Rectal smooth muscle tissue (tissue), 1 donor: ENCODE results near the gene CDHR3.

Source experiments
- H3K27ac ChIP-seq: one replicate; pipeline ENCODE4 v1.7.0; 2013; ENCODE audit warnings: low read depth, low read length, inconsistent platforms
- H3K27me3 ChIP-seq: one replicate; pipeline ENCODE4 v1.7.0; 2013; ENCODE audit warnings: low read length; ENCODE audit not compliant: control insufficient read depth, insufficient read depth
- H3K36me3 ChIP-seq: one replicate; pipeline ENCODE4 v1.7.0; 2013; ENCODE audit warnings: low read length; ENCODE audit not compliant: control insufficient read depth, insufficient read depth
- H3K4me1 ChIP-seq: one replicate; pipeline ENCODE4 v1.7.0; 2013; ENCODE audit warnings: low read length; ENCODE audit not compliant: control insufficient read depth, insufficient read depth
- H3K4me3 ChIP-seq: one replicate; pipeline ENCODE4 v1.7.0; 2013; ENCODE audit warnings: low read length
- H3K9ac ChIP-seq: one replicate; pipeline ENCODE4 v1.7.0; 2013; ENCODE audit warnings: low read length

The CDHR3 gene

DNA sequence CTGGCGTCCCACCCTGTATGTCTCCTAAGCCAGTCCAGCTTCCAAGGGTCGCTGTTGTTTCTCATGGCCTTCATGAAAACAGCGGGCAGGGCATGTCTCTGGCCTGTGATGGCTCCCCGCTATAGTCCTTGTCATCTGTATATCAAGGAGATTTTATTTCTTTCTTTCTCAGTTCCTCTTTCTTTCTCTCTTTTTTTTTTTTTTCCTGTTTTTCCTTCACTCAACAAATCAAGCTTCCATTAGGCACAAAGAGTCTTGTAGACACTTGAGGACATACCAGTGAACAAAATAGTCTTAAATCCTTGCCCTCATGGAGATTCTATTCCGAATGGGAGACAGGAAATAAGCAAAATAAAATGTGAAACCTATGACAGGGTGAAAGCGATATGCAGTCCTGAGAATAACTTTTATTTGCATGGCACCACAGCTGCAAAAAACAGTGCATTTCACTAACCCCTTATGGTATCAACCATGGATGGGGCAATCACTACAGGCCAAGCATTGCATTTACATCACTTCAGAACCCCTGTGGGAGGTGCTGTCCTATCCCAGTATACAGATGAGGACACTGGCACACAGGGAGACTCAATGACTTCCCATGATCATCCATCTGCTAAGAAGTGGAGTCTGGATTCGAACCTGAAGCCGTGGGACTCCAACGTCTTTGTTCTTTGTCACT lies 98.4 kb downstream of the CDHR3 start:
- H3K4me1 ChIP-seq = peaks cover 43% of the 10 kb centered on the region
- no peaks in the 10 kb centered on the region for H3K27me3 ChIP-seq
- H3K4me3 ChIP-seq = no peak overlapping the region
- H3K36me3 ChIP-seq = no peaks in the 10 kb centered on the region
- H3K27ac ChIP-seq = no peak overlapping the region
- no peak overlapping the region for H3K9ac ChIP-seq

- Histone ChIP-seq H3K9ac (no peak overlapping the region), H3K27me3 (no peaks in the 10 kb centered on the region), H3K4me3 (no peak overlapping the region), H3K4me1 (peaks cover 49% of the 10 kb centered on the region), H3K27ac (no peak overlapping the region), H3K36me3 (no peaks in the 10 kb centered on the region)
These were observed 98.9 kb downstream of the CDHR3 start for GRCh38 chr7:106062006-106062405.

GRCh38 chr7:106062521-106062931 lies 99.5 kb downstream of the CDHR3 start:
- Histone ChIP-seq H3K9ac (no peak overlapping the region), H3K36me3 (no peaks in the 10 kb centered on the region), H3K4me1 (peaks cover 48% of the 10 kb centered on the region), H3K4me3 (no peak overlapping the region), H3K27me3 (no peaks in the 10 kb centered on the region), H3K27ac (no peak overlapping the region)

GRCh38 chr7:106063024-106063423 lies 100.0 kb downstream of the CDHR3 start:
- no peaks in the 10 kb centered on the region for H3K36me3 ChIP-seq
- H3K9ac ChIP-seq = no peak overlapping the region
- no peak overlapping the region for H3K27ac ChIP-seq
- H3K27me3 ChIP-seq = no peaks in the 10 kb centered on the region
- no peak overlapping the region for H3K4me3 ChIP-seq
- peaks cover 44% of the 10 kb centered on the region for H3K4me1 ChIP-seq

DNA sequence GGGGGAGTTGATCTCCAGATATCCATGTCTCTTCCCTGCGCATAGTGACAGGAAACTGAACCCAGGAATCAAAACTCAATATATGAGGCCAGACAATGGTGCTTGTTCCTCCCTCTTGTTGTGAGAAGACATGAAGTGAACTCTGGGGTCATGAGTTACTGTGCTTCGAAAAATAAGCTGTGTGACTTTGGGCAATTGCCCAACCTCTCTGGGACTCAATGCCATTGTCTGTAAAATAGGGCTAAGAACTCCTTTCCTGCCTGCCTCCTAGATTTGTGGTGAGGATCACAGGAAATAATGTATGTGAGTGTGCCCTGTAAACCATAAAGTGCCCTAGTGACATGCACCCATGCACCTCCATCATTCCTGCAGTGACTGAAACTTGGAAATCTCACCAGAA lies 100.6 kb downstream of the CDHR3 start:
- Histone ChIP-seq H3K9ac (no peak overlapping the region), H3K4me1 (peaks cover 44% of the 10 kb centered on the region), H3K27ac (peak overlapping the region; percentile 85)

DNA sequence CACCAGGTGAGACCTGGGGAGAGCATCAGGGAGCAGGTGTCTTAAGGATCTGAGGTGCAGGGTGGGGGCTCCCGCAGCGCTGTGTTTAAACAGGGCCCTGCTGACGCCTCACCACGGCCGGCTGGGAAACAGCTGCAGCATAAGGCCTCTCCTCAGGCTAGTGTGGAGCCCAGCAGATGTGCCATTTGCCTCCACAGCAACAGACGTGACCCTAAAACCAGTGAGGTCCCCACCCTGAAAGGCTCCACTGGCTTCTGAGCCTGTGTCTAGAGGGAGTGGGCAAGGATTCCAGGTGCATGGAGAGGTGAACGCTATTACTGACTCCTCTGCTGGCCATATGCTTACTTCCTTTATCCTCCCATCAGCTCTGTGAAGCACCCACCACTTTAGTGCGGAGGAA lies 101.3 kb downstream of the CDHR3 start:
- Histone ChIP-seq H3K9ac (no peak overlapping the region), H3K4me1 (peaks cover 46% of the 10 kb centered on the region), H3K4me3 (no peak overlapping the region), H3K27ac (peak overlapping the region; percentile 85), H3K36me3 (no peaks in the 10 kb centered on the region), H3K27me3 (no peaks in the 10 kb centered on the region)

More for the DNA sequence above, 100.6 kb downstream of the CDHR3 start:
- Histone ChIP-seq H3K36me3 (no peaks in the 10 kb centered on the region), H3K27me3 (no peaks in the 10 kb centered on the region), H3K4me3 (no peak overlapping the region)

- Histone ChIP-seq H3K27me3 (no peaks in the 10 kb centered on the region), H3K27ac (peak overlapping the region; percentile 85), H3K36me3 (no peaks in the 10 kb centered on the region), H3K9ac (no peak overlapping the region), H3K4me1 (peaks cover 52% of the 10 kb centered on the region), H3K4me3 (peak overlapping the region; percentile 50)
These were observed 101.9 kb downstream of the CDHR3 start for GRCh38 chr7:106064771-106065574.

- peak overlapping the region; percentile 85 for H3K27ac ChIP-seq
- no peaks in the 10 kb centered on the region for H3K27me3 ChIP-seq
- peaks cover 58% of the 10 kb centered on the region for H3K4me1 ChIP-seq
- no peak overlapping the region for H3K9ac ChIP-seq
- H3K4me3 ChIP-seq = peak overlapping the region; percentile 50
- no peaks in the 10 kb centered on the region for H3K36me3 ChIP-seq
These were observed 102.8 kb downstream of the CDHR3 start for GRCh38 chr7:106065575-106066500.

GRCh38 chr7:106067678-106068077 lies 104.6 kb downstream of the CDHR3 start:
- no peak overlapping the region for H3K9ac ChIP-seq
- H3K4me1 ChIP-seq = peaks cover 72% of the 10 kb centered on the region
- H3K27me3 ChIP-seq = no peaks in the 10 kb centered on the region
- no peak overlapping the region for H3K4me3 ChIP-seq
- H3K36me3 ChIP-seq = no peaks in the 10 kb centered on the region
- H3K27ac ChIP-seq = peak overlapping the region; percentile 85

- Histone ChIP-seq H3K27me3 (no peaks in the 10 kb centered on the region), H3K9ac (no peak overlapping the region), H3K27ac (peak overlapping the region; percentile 85), H3K36me3 (no peaks in the 10 kb centered on the region), H3K4me3 (no peak overlapping the region), H3K4me1 (peaks cover 72% of the 10 kb centered on the region)
These were observed 105.5 kb downstream of the CDHR3 start for GRCh38 chr7:106068538-106068961.

DNA sequence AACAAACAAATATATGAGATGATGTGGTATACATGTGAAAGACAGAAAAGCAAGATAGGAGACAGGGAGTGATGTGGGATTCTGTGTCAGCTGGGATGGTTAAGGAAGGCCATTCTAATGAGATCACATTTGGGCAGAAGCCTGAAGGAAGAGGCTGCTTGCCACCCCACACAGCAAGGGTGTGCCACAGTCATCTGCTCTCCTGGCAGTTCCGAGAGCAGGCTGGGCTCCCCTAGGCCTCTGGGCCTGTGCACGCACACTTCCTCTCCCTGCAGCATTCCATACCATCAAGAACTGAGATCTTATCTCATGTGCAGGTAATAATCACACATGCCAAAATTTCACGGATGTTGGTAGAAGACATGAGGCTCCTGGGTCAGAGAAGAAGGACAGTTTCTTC lies 105.9 kb downstream of the CDHR3 start:
- peak overlapping the region; percentile 85 for H3K27ac ChIP-seq

More for the DNA sequence above, 105.9 kb downstream of the CDHR3 start:
- Histone ChIP-seq H3K9ac (no peak overlapping the region), H3K27me3 (no peaks in the 10 kb centered on the region), H3K36me3 (no peaks in the 10 kb centered on the region), H3K4me1 (peaks cover 68% of the 10 kb centered on the region), H3K4me3 (no peak overlapping the region)
